ENCODE results near the gene UBQLNL. TPM values are rescaled to one million over a fixed set of nuclear protein-coding genes. Genes with fewer than 3 reads are reported as not detected.

The UBQLNL gene
- total and polyA plus RNA-seq, 8 donors: 0.50 to 2.2 (median 1.6) TPM

DNA sequence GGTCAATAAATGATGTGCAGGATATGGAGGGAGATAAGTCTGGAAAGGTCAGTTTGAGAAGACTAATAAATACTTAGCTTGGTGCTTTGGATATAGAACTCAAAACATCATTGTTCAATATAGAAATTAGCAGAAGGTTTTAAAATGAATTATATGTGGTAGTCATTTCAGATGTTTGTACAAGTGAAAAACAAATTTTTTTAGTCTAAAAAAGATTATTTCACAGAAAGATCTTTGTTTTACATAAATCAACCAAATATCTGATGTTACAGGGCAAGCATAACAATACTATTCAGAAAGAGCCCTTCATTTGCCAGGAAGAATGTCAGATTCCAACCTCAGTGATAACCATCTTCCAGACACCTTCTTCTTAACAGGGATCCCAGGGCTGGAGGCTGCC, 28.1 kb downstream of the UBQLNL start, which contains the start of gene OR52D1:
TSS of gene OR52D1 (plus strand) at position 301 of the 400 bp plus-strand sequence. CDS start at position 323, 22 bp downstream.
- no peak within 1 kb of the TSS for H3K27ac ChIP-seq
- intact Hi-C loops (cut with DNase I): no loop called here
- no peaks in the 10 kb centered on the region for H3K9me3 ChIP-seq
- no peak for DNase-seq
- no peaks in the 10 kb centered on the region for H3K4me1 ChIP-seq
- H3K36me3 ChIP-seq: no peaks in the 10 kb centered on the region
- no peak for ATAC-seq
- H3K27me3 ChIP-seq: no peaks in the 10 kb centered on the region
- no peak within 1 kb of the TSS for H3K4me3 ChIP-seq
- TF ChIP-seq, protein P1, sequence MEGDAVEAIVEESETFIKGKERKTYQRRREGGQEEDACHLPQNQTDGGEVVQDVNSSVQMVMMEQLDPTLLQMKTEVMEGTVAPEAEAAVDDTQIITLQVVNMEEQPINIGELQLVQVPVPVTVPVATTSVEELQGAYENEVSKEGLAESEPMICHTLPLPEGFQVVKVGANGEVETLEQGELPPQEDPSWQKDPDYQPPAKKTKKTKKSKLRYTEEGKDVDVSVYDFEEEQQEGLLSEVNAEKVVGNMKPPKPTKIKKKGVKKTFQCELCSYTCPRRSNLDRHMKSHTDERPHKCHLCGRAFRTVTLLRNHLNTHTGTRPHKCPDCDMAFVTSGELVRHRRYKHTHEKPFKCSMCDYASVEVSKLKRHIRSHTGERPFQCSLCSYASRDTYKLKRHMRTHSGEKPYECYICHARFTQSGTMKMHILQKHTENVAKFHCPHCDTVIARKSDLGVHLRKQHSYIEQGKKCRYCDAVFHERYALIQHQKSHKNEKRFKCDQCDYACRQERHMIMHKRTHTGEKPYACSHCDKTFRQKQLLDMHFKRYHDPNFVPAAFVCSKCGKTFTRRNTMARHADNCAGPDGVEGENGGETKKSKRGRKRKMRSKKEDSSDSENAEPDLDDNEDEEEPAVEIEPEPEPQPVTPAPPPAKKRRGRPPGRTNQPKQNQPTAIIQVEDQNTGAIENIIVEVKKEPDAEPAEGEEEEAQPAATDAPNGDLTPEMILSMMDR (IDR thresholded peaks at IDR 0.05): no peak

DNA sequence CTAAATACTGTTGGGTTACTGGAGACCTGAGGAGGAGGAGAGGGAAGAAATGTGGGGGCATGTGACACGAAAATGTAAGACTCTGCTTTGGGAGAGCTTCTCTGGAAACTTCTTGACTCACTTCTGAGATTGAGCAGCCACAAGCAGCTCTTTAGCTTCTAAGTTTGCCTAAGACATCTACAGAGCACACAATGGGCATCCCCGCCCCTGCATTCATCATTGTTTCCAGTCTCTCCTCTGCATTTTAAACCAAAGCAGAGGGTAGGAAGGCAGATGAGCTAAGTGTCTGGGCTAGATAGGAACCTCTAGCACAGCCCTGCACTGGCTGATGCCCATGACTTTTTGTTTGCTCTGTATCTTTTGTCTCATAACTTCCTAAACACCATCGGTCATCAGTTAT, 30.1 kb downstream of the UBQLNL start:
- Histone ChIP-seq H3K27ac (no peak overlapping the region), H3K27me3 (no peaks in the 10 kb centered on the region), H3K4me3 (no peak overlapping the region), H3K9me3 (no peaks in the 10 kb centered on the region), H3K4me1 (no peaks in the 10 kb centered on the region), H3K36me3 (no peaks in the 10 kb centered on the region)
- TF ChIP-seq, protein P1 (IDR thresholded peaks at IDR 0.05): no peak
- intact Hi-C loops (cut with DNase I): no loop called here
- DNase-seq (no peak), ATAC-seq (no peak)

DNA sequence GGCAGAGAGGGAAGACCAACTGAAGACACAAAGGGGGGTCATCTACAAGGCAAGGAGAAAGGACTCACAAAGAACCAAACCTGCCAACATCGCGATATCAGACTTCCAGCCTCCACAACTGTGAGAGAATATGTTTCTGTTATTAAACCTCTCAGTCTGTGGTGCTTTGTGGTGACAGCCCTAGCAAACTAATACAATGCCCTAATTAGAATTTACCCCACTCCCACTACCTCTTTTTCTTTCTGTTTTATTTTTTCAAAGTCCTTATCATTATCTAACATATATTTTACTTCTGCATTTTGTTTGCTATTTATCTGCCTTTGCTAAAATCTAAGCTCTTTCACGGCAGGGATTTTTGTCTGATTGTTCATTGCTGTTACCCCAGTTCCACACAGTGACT, 30.5 kb downstream of the UBQLNL start:
- Histone ChIP-seq H3K4me1 (no peaks in the 10 kb centered on the region), H3K27me3 (no peaks in the 10 kb centered on the region), H3K27ac (no peak overlapping the region), H3K9me3 (no peaks in the 10 kb centered on the region), H3K4me3 (no peak overlapping the region), H3K36me3 (no peaks in the 10 kb centered on the region)
- DNase-seq: no peak
- intact Hi-C loops (cut with DNase I): no loop called here
- no peak for ATAC-seq
- TF ChIP-seq, protein P1 (IDR thresholded peaks at IDR 0.05): no peak

DNA sequence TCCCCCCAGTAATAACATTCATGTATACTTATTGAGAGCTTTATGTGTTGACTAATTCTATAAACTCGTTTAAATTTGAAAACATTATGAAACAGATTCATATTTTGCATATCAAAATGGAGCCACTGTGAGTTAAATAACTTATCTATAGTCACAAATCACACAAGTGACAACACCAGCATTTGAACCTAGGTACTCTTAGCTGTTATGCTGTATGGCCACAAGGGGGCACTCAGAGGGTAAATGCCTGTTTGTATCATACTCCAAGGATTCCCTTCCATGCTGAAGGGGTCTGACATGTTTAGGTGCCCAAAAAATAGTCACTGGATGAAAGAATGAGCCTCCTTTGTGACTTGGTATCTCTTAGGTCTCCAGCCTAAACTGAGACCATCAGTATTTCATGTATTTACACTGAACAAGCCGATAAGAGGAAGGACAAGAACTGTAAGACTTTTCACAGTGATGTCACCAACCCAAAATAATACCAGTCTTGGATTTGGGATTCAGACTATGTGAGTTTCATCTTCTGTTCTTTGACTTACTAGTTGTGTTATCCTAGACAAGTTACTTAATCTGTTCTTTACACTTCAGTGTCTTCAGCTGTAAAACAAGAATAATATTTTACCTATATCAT, 40.2 kb downstream of the UBQLNL start:
- no peak overlapping the region for H3K4me3 ChIP-seq
- peak in 2 of 4 donors; percentile 7 to 46 for DNase-seq
- intact Hi-C loops (cut with DNase I): loop anchor here in 1 of 2 donors (5.0 kb wide), 1 partner anchor 331 kb away; the partner anchor contains the start of gene OR52N2

DNA sequence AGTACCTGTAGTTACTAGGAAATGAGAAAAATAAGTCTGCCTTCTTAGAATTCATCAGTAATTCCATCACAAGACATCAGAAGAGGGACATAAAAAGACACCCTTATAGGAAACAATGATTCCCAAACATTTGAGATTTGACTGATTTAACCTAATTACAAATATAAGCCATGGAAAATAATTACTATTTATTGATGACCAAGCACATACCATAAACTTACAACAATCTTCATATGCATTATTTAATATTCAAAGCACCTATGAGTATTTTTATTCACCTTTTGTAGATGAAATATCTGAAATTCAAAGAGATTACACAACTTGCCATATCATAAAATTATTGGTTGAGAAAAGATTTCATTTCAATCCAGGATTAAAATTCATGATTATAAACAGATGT, 42.6 kb downstream of the UBQLNL start:
- no peak for DNase-seq
- TF ChIP-seq, protein P1 (IDR thresholded peaks at IDR 0.05): no peak
- H3K4me3 ChIP-seq: no peak overlapping the region
- H3K4me1 ChIP-seq: no peaks in the 10 kb centered on the region
- no peaks in the 10 kb centered on the region for H3K9me3 ChIP-seq
- no peak for ATAC-seq
- no peaks in the 10 kb centered on the region for H3K27me3 ChIP-seq
- no peaks in the 10 kb centered on the region for H3K36me3 ChIP-seq
- intact Hi-C loops (cut with DNase I): no loop called here
- no peak overlapping the region for H3K27ac ChIP-seq

More for the DNA sequence above, 40.2 kb downstream of the UBQLNL start:
- Histone ChIP-seq H3K36me3 (no peaks in the 10 kb centered on the region), H3K27me3 (no peaks in the 10 kb centered on the region), H3K9me3 (no peaks in the 10 kb centered on the region), H3K4me1 (no peaks in the 10 kb centered on the region), H3K27ac (no peak overlapping the region)
- TF ChIP-seq, protein P1 (IDR thresholded peaks at IDR 0.05): peak; percentile 73 to 81
- peak; percentile 90 for ATAC-seq
